Activated CD4-positive, alpha-beta T cell treated with anti-CD3 and anti-CD28 coated beads for 4 hours (primary cell): ENCODE data around the gene ZNF837.
"Not testable (repeated sequence)": the region's sequence is repeated elsewhere in the genome, so short reads cannot be mapped to it uniquely, and the experiment has no call there.

Experiments
- DNase-seq, 2 donors: peaks; one replicate each; pipeline ENCODE4 v3.0.0-alpha.2; 2020

Gene ZNF837

GRCh38 chr19:58380662-58381459 lies at the start of gene ZNF837:
Gene ZNF837 (minus strand): TSS chr19:58381030. CDS start chr19:58369332, 11,698 bp downstream.
- peak; percentile 97 to 99 for DNase-seq

- no peak for DNase-seq
Observed at GRCh38 chr19:58429745-58430144, 48.9 kb upstream of the ZNF837 start.

DNA sequence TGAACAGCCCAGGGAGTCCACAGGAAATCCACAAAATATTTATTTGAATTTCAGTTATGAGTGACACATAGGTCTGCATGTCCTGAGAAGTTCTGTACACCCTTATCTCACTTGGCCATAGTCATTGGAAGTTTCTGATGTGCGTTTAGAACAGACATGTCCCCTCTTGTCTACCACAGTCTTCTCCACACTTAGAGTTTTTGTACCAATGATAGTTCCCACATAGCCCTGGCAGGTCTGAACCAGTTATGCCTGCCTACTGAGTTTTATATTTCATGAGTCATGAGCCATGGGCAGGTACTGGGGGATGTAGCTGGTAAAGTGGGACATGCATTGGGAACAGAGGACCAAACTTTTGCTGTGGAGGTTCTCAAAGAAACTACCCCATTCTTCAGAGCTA lies 47.8 kb upstream of the ZNF837 start:
- DNase-seq = no peak

GRCh38 chr19:58417071-58417470 lies 36.2 kb upstream of the ZNF837 start:
- no peak for DNase-seq

- no peak for DNase-seq
Observed at GRCh38 chr19:58416604-58417003, 35.8 kb upstream of the ZNF837 start.

DNA sequence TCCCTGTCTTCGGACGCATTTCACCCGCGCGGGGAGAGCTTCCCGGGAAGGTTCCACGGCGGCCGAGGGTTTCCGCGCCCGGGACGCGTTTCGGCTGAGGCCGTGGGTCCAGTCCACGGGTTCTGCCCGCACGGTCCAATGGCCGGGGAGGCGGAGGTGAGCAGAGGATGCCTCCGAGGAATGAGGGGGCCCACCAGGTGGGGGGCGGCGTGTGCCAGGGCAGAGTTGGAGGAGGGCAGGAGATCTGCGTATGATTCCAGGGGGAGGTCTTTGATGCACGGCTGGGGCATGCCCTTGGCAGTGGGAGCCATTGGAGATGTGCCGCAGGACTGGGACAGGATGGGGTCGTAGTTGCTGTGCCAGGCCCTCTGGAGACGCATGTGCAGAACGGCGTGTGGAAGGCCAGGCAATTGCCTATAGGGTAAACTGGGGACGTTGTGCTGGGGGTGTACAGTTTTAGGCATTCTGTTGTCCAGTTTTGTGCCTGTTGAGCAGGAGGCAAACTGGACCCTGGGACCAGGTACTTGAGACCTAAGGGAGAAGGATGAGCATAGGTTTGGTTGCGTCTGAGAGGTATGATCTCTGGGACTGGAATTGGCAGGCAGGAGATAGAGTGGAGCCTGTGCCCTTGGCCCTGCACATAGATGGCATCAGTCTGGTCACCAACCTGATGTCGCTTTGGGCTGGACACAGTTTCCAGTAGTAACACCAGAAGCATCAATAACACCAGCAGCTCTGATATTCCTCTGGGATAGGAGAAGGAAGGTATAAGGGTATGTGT lies 28.4 kb upstream of the ZNF837 start:
- no peak for DNase-seq

- DNase-seq = peak; percentile 94
Observed at GRCh38 chr19:58408152-58409009, 27.6 kb upstream of the ZNF837 start, which contains the start of gene ZNF584. Gene ZNF584 (plus strand): TSS chr19:58408649. CDS start chr19:58409148, 499 bp downstream.

- no peak for DNase-seq
Observed at GRCh38 chr19:58407658-58408151, 26.9 kb upstream of the ZNF837 start.

- no peak for DNase-seq
Observed at GRCh38 chr19:58406818-58407657, 26.2 kb upstream of the ZNF837 start.

- DNase-seq = not testable (repeated sequence)
Observed at GRCh38 chr19:58403920-58404478, 23.2 kb upstream of the ZNF837 start.

DNA sequence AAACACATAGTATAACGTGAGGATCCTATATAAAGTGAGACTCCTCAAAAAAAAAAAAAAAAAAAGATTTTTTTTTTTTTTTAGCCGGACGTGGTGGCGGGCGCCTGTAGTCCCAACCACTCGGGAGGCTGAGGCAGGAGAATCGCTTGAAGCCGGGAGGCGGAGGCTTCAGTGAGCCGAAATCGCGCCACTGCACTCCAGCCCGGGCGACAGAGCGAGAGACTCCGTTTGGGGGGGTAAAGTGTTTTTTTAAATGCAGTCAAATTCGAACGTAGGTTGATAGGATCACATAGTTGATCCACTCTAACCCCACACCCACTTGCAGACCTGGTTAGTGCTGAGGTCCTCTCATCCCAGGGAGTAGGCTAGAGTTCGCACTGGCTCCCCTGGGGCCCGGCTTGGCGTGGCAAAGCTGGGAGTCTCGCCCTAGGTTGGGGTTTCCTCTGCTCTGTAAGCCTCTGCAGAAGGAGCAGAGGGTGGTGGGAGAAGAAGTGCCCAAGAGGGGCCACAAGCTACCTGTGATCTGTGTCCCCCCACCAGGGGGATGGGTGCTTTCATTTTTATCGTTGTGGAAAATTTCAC lies 21.1 kb upstream of the ZNF837 start:
- no peak for DNase-seq

- DNase-seq = peak; percentile 99 to 100
Observed at GRCh38 chr19:58400916-58401839, 20.3 kb upstream of the ZNF837 start.

DNA sequence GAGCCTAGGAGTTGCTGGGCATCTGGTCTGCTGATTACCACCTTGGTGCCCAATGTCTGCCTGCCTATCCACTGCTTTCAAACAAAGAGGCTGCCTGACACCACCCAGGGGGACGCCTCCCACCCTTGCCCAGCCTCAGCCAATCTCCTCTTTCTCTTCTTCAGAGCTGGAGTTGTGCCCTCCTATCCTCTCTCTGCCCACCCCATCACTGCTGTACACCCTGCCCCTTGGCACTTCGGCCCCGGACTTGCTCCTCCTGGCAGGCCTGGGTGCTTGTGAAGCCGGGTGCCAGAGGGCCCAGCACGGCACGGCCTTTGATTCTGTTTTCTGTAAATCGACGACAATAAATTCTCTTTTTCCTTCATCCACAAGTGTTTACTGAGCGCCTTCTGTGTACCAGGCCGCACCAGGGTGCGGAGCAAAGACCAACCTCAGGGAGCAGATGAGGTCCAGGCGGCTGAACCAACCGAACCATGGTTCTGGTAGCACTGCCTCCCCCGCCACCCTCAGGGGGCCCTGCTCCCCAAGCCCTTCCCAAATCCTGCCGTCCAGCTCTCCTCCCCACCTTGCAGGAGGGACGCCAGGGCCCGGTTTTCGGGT lies 19.6 kb upstream of the ZNF837 start:
- DNase-seq = no peak

- no peak for DNase-seq
Observed at GRCh38 chr19:58399903-58400302, 19.1 kb upstream of the ZNF837 start.

GRCh38 chr19:58398545-58398944 lies 17.7 kb upstream of the ZNF837 start:
- no peak for DNase-seq

DNA sequence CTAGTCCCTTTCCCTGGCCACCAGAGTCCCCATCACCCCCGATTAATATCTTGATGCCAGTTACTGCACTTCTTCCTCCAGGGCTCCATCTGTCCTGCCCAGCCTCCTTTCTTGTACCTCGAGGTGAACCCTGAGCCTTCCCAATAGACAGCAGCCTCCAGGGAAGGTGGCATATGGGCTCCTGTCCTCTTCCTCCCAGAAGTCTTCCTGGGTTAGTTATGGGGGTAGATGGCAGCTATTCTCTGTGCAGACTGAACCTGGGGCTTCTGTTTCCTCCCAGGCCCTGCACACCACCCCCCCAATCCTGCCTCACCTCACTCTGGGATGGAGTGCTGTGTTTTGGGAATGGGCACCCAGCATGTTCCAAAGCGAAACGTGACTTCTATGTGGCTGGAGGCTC lies 17.3 kb upstream of the ZNF837 start:
- no peak for DNase-seq

- DNase-seq = no peak
Observed at GRCh38 chr19:58397533-58398037, 16.8 kb upstream of the ZNF837 start.

- no peak for DNase-seq
Observed at GRCh38 chr19:58396691-58397532, 16.1 kb upstream of the ZNF837 start.
